ENCODE results near the gene EEF1AKMT2. TPM values are rescaled to one million over a fixed set of nuclear protein-coding genes. Genes with fewer than 3 reads are reported as not detected.

Gene EEF1AKMT2
- total and polyA plus RNA-seq, 9 of the 15 experiments (the other 6 are each of a cell fraction or from before 2014, with no cell fraction given), result 9.3 to 34.3 (median 23.7) TPM

- peak in 3 of 4 experiments; percentile 24 to 51 (median 48) for DNase-seq (ENCODE audit: extremely low read depth in 1 of 4, low spot score in 3 of 4)
- H3K27ac ChIP-seq (ENCODE audit: extremely low read depth, low read depth, low read length), result no peak overlapping the region
- H4K20me1 ChIP-seq (replicated peaks; ENCODE audit: control insufficient read depth, insufficient read depth, low read length), result peaks cover 9% of the 10 kb centered on the region; the same call in 1 of the 2 replicates
- no peak overlapping the region for H3K4me2 ChIP-seq (ENCODE audit: insufficient read depth, low read length)
- H3K9me3 ChIP-seq (replicated peaks; ENCODE audit: control insufficient read depth, insufficient read depth, low read depth, low read length), result no peaks in the 10 kb centered on the region
- no peak overlapping the region for H2AFZ ChIP-seq (ENCODE audit: low read depth, low read length)
- H3K36me3 ChIP-seq (ENCODE audit: control insufficient read depth, insufficient read depth, low read length), result peaks cover 25% of the 10 kb centered on the region; the same call in 2 of the 3 replicates
- ChIA-PET POLR2A (interaction anchor here (0.6 to 3.1 kb wide), 8 partner anchors 10 to 97 kb away, joined by 3 to 14 read pairs (median 4); no protein-coding TSS in a partner anchor), CTCF (ENCODE audit: low intra/inter-chr PET ratio) (no interaction called here)
- FAIRE-seq, result peak; percentile 78
- in situ Hi-C loops (cut with MboI), result no loop called here
- H3K27me3 ChIP-seq (ENCODE audit: control insufficient read depth in 2 of 2, insufficient read depth in 2 of 2, low read length in 2 of 2), result no peaks in the 10 kb centered on the region
- H3K79me2 ChIP-seq (ENCODE audit: control insufficient read depth, insufficient read depth, low read length), result peaks cover 47% of the 10 kb centered on the region
- no peak overlapping the region for H3K9ac ChIP-seq (ENCODE audit: insufficient read depth in 1 of 2, low read depth in 2 of 2, low read length in 2 of 2)
- intact Hi-C loops (cut with micrococcal nuclease), result loop anchor here (2.0 kb wide), 1 partner anchor 21 kb away; no protein-coding TSS in a partner anchor
- 63% methylated on average over 8 of the region's 8 CpGs for WGBS (ENCODE audit: insufficient coverage, low coverage, missing lambda C conversion rate)
- H3K9me1 ChIP-seq (ENCODE audit: control insufficient read depth, insufficient read depth, low read length), result no peaks in the 10 kb centered on the region
- peaks cover 35 to 48% of the 10 kb centered on the region in 2 experiments for H3K4me1 ChIP-seq (replicated peaks in 1 of 2; ENCODE audit: control insufficient read depth in 2 of 2, insufficient read depth in 2 of 2, low read length in 2 of 2)
- peak; percentile 29; the same call in 2 of the 3 replicates for ATAC-seq
- no TSS peak for BruUV-seq (replicated peaks)
- H3K4me3 ChIP-seq, result no peak overlapping the region
- peak; percentile 25 to 45 (median 41); a peak in 4 of 6 replicates for TF ChIP-seq CTCF (IDR thresholded peaks at IDR 0.05 in 2 of 3, conservative IDR thresholded peaks at IDR 0.05 in 1 of 3; ENCODE audit: insufficient read depth in 2 of 3, low read depth in 1 of 3, low read length in 3 of 3)
- peak; percentile 44; the same call in 1 of the 2 replicates for TF ChIP-seq ZNF592 (IDR thresholded peaks at IDR 0.05)
- TF ChIP-seq TFAP4 (CRISPR knock-in tag; IDR thresholded peaks at IDR 0.05; ENCODE audit: borderline replicate concordance), result peak; percentile 86
- 0 out of 2 replicates have a peak, but pooled peaks have one; percentile 17 for TF ChIP-seq CXXC5 (CRISPR knock-in tag; IDR thresholded peaks at IDR 0.05)
- peak; percentile 70 for TF ChIP-seq CTCFL (IDR thresholded peaks at IDR 0.05; ENCODE audit: borderline replicate concordance, insufficient read depth, low read depth, low read length, poor library complexity, severe bottlenecking)
- no peak for TF ChIP-seq GTF2B (IDR thresholded peaks at IDR 0.05; ENCODE audit: extremely low read depth, insufficient read length)
- peak; percentile 74 for TF ChIP-seq NFIC (IDR thresholded peaks at IDR 0.05)
- no peak for TF ChIP-seq MEF2A (IDR thresholded peaks at IDR 0.05; ENCODE audit: control insufficient read depth, low read depth, low read length)
- peak; percentile 60; the same call in 1 of the 2 replicates for TF ChIP-seq ZNF24 (IDR thresholded peaks at IDR 0.05)
These were observed 72.4 kb downstream of the EEF1AKMT2 start for GRCh38 chr10:124719213-124719851.
